ENCODE results near the gene FBXW9. TPM values are rescaled to one million over a fixed set of nuclear protein-coding genes. Genes with fewer than 3 reads are reported as not detected.
A peak's percentile ranks its signal among the peaks of the same experiment; 100 is the strongest.

The FBXW9 gene
- total RNA-seq, 1 experiment from 2014 or later: 6.7 TPM

- no TSS peak for BruUV-seq (replicated peaks)
- peak; percentile 88 for DNase-seq
- Mint-ChIP-seq H3K4me1 (ENCODE audit: low read depth, unreplicated experiment) (peaks cover 19% of the 10 kb centered on the region), H3K27me3 (ENCODE audit: unreplicated experiment) (no peaks in the 10 kb centered on the region), H3K27ac (ENCODE audit: unreplicated experiment) (peak within 1 kb of the TSS; percentile 95), H3K4me3 (ENCODE audit: low read depth, unreplicated experiment) (peak within 1 kb of the TSS; percentile 90), H3K9me3 (ENCODE audit: low read depth, unreplicated experiment) (no peaks in the 10 kb centered on the region), H3K36me3 (ENCODE audit: insufficient read depth, unreplicated experiment) (peaks cover 70% of the 10 kb centered on the region)
- intact Hi-C loops (cut with micrococcal nuclease; ENCODE audit: unreplicated experiment): no loop called here
- TF ChIP-seq CTCF (IDR thresholded peaks at IDR 0.05; ENCODE audit: unreplicated experiment): no peak
- CTCF ChIA-PET: interaction anchor here (0.5 to 1.0 kb wide), 3 partner anchors 10 to 1645 kb away, joined by 3 read pairs; no protein-coding TSS in a partner anchor
These were observed 40.8 kb upstream of the FBXW9 start, which contains the start of gene GET3 for GRCh38 chr19:12736995-12737834. Gene GET3, plus strand, starts transcription at chr19:12737497. Its CDS starts 9 bp downstream, at chr19:12737506.

GRCh38 chr19:12733369-12734214, 37.2 kb upstream of the FBXW9 start:
- Mint-ChIP-seq H3K4me1 (ENCODE audit: low read depth, unreplicated experiment) (peaks cover 15% of the 10 kb centered on the region), H3K36me3 (ENCODE audit: insufficient read depth, unreplicated experiment) (peaks cover 54% of the 10 kb centered on the region), H3K27ac (ENCODE audit: unreplicated experiment) (no peak overlapping the region), H3K9me3 (ENCODE audit: low read depth, unreplicated experiment) (no peaks in the 10 kb centered on the region), H3K4me3 (ENCODE audit: low read depth, unreplicated experiment) (peak overlapping the region; percentile 80), H3K27me3 (ENCODE audit: unreplicated experiment) (no peaks in the 10 kb centered on the region)
- CTCF ChIA-PET: interaction anchor here (0.6 to 1.4 kb wide), 3 partner anchors 11 to 64 kb away, joined by 3 to 4 read pairs (median 3); no protein-coding TSS in a partner anchor
- TSS peak; percentile 40 for BruUV-seq (replicated peaks)
- TF ChIP-seq CTCF (IDR thresholded peaks at IDR 0.05; ENCODE audit: unreplicated experiment): peak; percentile 50
- DNase-seq: peak; percentile 33
- intact Hi-C loops (cut with micrococcal nuclease; ENCODE audit: unreplicated experiment): no loop called here

- peaks cover 11% of the 10 kb centered on the region for H3K4me1 Mint-ChIP-seq (ENCODE audit: low read depth, unreplicated experiment)
- CTCF ChIA-PET: no interaction called here
- no peak overlapping the region for H3K27ac Mint-ChIP-seq (ENCODE audit: unreplicated experiment)
- no peaks in the 10 kb centered on the region for H3K9me3 Mint-ChIP-seq (ENCODE audit: low read depth, unreplicated experiment)
- DNase-seq: no peak
- H3K36me3 Mint-ChIP-seq (ENCODE audit: insufficient read depth, unreplicated experiment): peaks cover 41% of the 10 kb centered on the region
- no peak overlapping the region for H3K4me3 Mint-ChIP-seq (ENCODE audit: low read depth, unreplicated experiment)
- intact Hi-C loops (cut with micrococcal nuclease; ENCODE audit: unreplicated experiment): no loop called here
- no TSS peak for BruUV-seq (replicated peaks)
- H3K27me3 Mint-ChIP-seq (ENCODE audit: unreplicated experiment): no peaks in the 10 kb centered on the region
- TF ChIP-seq CTCF (IDR thresholded peaks at IDR 0.05; ENCODE audit: unreplicated experiment): no peak
These were observed 34.9 kb upstream of the FBXW9 start for GRCh38 chr19:12731337-12731736.

- intact Hi-C loops (cut with micrococcal nuclease; ENCODE audit: unreplicated experiment): no loop called here
- Mint-ChIP-seq H3K4me3 (ENCODE audit: low read depth, unreplicated experiment) (no peak overlapping the region), H3K27me3 (ENCODE audit: unreplicated experiment) (no peaks in the 10 kb centered on the region), H3K4me1 (ENCODE audit: low read depth, unreplicated experiment) (peaks cover 11% of the 10 kb centered on the region), H3K27ac (ENCODE audit: unreplicated experiment) (no peak overlapping the region), H3K36me3 (ENCODE audit: insufficient read depth, unreplicated experiment) (peaks cover 41% of the 10 kb centered on the region), H3K9me3 (ENCODE audit: low read depth, unreplicated experiment) (no peaks in the 10 kb centered on the region)
- BruUV-seq (replicated peaks): no TSS peak
- TF ChIP-seq CTCF (IDR thresholded peaks at IDR 0.05; ENCODE audit: unreplicated experiment): no peak
- CTCF ChIA-PET: no interaction called here
- DNase-seq: no peak
These were observed 33.6 kb upstream of the FBXW9 start for GRCh38 chr19:12730064-12730463.

Data from Calu3 (cell line).